Frontal cortex (tissue), 4 donors: ENCODE results near the gene C15orf40. TPM values are rescaled to one million over a fixed set of nuclear protein-coding genes. Genes with fewer than 3 reads are reported as not detected.

ENCODE experiments used
- DNase-seq, 2 donors: peaks; one replicate each; pipeline ENCODE4 v3.0.0; 2012; ENCODE audit warnings: low spot score in 2 of 2
- FAIRE-seq: peaks from 2 replicates; lab custom pipeline; 2012; peaks lifted over from hg19 to GRCh38; lab: Jason Lieb, UNC
- total RNA-seq: library from RNA; depleted of rRNA; stranded (reverse); fragments of >200 nt; gene quantifications from one replicate; pipeline ENCODE4 v1.2.3, GENCODE V29; 2014
- donor health status: control.
- donor health status: control.
- donor health status: control.

C15orf40 gene
- total RNA-seq, 1 donor from 2014 or later: 10.2 TPM

DNA sequence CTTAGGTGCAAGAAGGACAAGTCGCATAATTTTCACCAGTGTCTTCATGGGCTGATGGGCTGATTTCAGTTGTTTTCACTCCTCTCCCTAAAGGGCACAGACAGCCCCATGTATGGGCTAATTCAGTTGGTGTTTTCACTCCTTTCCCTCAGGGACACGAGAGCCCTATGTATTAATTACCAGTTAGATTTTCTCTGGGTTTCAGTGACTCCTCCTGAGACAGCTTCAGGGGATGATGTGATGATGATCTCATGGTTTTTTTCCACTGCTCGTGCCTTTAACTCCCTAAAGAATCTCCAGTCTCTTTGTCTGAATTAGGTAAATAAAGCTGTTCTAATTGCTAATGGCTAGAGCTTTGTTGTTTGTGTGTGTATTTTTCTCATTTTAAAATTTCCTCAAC lies 15.5 kb downstream of the C15orf40 start:
- no peak for DNase-seq
- no peak for FAIRE-seq

DNA sequence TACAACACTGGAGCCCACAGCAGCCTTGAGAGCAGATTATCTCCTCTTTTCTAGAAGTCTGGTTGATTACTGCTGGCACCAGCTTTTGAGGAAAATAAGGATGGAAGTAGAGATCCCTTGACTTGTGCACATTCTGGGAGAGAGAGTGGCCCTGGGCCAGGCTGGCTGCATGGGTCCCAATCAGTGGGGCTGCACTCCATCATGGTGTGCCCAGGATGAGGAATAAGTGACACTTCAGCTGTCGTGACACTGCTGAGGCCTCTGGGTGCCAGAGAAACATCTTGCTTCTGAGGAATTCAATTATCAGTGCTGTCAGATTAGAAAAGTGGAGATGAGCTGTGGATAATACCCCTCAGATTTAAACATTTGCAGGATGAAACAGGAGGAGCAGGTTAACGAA lies 16.4 kb downstream of the C15orf40 start:
- DNase-seq: no peak
- no peak for FAIRE-seq

DNA sequence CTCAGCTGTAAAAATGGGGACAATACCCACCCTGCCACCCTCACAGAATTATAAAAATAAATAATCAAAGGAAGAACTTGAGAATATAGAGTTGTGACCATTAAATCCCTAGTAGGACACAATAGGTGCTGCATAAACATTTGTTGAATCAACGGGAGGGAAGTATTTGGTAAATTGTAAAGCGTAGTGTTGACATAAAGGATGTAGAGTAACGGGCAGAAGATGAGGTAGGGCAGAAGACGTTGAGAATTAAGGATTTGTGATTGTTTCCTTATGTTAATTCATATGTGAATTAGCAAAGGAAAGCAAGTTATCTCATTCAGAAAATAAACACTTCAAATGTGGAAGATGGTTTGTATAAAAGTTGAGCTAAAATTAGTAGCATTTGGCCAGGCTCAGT lies 18.3 kb downstream of the C15orf40 start:
- FAIRE-seq (no peak), DNase-seq (no peak)

DNA sequence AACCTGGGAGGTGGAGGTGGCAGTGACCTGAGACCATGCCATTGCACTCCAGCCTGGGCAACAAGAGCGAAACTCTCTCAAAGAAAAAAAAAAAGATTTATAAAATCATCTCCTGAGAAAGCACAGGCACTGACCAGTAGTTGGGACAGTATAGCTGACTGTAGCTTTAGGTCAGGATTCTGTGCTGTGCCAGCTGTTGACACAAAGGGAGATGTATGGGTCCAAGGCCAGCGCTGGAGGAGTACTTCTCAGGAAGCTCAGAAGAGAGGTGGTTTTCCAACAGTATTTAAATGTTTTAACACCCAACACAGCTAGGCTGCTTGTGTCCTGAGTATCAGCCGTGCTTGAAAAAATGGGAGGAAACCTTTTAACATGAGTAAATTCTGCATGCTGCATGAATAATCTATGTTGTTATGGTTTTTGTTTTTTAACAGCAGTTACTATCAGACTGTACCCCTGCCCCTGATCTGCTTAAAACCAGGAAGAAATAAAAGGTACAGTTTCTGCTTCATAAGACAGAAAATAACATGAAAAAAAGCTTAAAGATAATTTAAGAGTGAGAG lies 18.9 kb downstream of the C15orf40 start:
- FAIRE-seq: no peak
- DNase-seq: no peak

DNA sequence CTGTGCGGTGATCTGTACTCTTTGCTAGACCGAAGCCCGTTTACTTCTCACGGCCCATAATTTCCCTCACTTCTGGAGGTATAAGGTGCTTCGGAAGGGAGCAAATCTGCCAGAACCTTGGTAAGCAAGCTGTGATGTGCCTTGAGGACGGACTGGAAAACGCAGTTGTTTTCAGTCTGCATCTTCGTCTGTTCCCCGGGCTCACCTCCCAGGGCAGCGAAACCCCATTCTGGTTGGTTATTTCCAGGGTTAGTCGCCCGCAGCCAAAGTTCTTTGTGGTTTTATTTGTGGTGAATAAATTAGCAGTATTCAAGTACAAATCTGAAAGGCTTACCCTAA lies 25.0 kb downstream of the C15orf40 start:
- DNase-seq (peak in 1 of 2 donors; percentile 38), FAIRE-seq (no peak)

DNA sequence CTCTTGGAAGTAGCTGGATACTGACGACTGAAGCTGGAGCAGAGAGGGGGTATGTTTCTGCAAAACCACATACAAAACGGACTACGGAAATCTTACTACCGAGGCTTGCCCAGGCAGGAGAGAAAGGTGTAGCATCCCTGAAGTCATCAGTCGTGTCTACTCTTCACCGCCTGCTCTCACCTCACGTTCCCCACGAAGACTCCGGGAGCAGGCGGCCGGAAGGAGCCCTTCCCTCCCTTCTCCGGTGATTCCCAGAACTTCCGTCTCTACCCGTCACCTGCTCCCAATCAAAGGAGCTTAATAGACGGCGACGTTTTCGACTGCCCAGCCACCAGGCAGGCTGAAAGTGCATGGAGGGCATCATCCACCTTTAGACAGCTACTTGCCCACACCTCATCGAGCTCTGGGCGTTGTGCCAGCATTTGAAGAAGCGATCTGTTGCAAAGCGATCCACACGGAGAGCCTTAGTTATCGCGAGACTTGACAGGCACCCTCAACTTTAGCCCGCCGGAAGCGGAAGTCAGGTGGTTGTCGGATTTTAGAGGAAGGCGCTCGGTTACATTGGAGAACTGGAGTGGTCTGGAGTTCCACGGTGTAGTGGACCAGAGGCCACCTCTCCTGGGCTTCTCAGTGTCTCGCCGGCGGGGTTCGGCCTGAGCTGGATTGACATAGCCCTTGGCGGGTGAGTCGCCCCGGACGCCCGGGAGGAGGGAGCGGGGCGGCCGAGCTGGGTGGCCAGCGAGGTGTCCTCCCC lies 25.6 kb downstream of the C15orf40 start, which contains the start of gene RAMAC:
Gene RAMAC (plus strand): TSS at position 523 of the 754 bp plus-strand sequence. CDS start 2,809 bp downstream, outside the sequence.
- DNase-seq (peak; percentile 75 to 88), FAIRE-seq (no peak)

DNA sequence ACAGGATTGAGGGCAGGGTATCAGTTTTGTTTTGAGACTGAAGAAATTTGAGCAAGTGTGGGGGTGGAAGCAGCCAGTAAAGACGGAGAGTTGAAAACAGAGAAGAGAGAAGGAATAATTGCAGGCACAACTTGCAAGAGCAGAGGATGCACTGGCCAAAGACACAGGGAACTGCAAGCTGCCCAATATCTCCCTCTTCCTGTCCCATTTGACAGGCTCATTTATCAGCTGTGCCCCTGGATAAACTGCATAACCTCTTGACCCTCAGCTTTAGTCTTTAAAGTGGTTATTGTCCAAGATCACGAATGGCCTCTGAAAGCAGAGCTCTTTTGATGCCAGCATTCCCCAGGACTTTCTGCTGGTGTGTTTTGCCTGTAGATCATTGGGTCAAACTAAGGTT lies 30.5 kb downstream of the C15orf40 start:
- DNase-seq: no peak
- no peak for FAIRE-seq

DNA sequence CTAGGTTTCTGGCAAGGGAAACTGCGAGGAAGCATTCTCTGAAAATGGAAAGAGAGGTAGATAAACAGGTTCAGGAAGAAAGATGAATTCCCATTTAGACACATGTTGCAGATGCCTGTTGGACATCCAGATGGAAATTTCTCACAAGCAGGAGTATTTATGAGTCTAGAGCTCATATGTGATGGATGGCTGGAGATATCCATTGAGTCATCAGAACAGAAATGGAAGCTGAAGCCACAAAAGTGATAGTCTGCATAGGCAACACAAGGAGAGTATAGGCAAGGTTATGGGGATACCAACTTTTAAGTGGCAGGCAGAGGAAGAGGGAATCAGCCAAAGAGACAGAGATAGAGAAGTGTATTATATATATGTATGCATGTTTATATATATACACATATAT lies 31.7 kb downstream of the C15orf40 start:
- no peak for DNase-seq
- FAIRE-seq: no peak

DNA sequence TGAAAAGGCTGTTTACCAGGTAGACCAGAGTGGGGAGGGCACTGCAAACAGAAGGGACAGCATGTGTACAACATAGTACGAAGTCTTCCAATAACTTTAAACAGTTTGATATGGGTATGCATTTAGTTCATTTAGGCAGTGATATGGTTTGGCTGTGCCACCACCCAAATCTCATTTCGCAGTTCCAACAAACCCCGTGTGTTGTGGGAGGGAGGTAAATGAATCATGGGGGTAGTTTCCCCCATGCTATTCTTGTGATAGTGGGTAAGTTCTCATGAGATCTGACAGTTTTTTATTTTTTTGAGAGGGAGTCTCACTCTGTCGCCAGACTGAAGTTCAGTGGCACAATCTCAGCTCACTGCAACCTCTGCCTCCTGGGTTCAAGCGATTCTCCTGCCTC lies 33.0 kb downstream of the C15orf40 start:
- FAIRE-seq: no peak
- DNase-seq: no peak

DNA sequence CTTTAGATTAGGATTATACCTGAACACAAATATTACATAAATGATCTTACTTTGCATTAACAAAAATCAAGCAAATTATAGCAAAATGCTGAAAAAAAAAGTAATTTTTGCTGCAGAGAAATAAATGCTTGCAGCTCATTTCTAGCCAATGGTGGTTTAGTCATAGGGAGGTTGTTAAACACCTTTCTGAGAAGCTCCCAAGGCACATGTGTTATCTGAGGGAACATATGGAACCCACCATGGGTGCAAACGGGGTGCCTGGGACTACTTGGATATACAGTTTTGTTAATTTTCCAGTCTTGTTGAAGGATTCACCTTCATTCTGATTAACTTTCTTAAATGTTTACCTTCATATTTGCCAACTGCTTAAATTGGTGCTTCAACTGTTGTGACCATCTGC lies 34.4 kb downstream of the C15orf40 start:
- DNase-seq (no peak), FAIRE-seq (no peak)

DNA sequence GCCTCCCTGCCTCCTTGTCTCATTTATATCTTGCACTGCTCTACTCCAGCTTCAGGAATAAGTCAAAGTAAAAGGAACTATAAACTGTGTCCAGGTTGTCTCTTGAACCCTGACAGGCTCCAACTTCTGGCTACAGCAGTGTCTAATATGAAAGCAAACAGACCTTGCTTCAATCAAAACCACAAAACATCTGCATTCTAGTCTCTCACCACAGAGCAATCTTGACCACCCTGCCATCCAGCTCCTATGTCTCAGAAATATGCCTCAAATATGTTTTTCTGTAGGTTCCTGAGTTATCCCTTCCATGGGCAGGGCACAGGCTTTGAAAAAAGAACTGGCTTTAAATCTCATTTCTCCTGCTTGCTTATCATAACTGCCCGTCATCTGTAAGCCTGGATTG lies 38.4 kb downstream of the C15orf40 start:
- DNase-seq: no peak
- no peak for FAIRE-seq

DNA sequence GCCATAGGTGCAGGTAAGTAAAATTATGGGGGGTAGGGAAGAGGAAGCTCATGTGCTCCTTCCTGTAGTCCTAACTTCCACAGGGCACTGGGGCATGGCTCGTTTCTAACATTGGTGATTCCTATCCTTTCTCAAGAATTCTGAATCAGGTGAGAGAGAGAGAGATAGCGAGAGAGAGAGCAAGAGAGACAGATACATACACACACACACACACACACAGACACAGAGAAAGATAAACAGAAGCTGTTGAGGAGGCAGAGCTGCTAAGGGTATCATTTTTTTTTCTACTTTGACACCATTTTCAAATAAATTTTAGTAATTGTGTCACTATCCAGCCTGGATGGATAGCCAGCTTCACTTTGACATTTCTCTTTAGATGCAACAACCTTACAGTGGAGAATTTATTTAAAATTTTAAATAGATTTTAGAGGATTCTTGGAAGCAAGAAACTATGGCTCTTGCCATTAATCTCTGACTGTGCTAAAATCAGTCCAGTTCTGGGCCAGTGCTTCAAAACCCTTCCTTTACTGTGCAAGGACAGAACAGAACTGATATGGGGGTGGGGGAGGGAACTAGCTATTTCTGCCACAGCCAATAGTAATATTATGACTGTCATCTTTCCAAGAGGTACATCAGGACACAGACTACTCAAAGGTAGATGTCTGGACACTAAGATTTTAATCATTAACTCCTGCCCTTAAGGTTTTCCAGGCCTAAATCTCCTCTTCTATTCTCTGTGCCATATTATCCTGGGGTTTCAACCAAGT lies 40.0 kb downstream of the C15orf40 start:
- DNase-seq: no peak
- FAIRE-seq: no peak

DNA sequence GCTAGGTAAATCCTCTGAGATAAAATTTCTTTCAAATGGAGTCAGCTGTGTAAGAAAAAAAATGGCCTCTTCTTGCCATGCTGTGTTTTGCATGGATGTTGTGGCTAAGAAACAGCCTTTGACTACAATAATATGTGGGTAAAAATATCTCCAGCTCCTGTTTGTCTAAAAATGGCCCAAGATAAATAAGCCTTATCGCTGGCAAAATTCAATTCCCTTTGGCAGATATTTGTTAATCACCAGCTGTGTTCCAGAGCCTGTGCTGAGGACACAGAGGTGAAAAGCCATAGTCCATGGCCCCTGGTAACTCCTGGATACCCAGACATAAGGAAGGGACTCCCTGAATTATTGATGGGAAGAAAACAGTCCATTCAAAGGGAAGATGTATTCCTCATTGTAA lies 40.7 kb downstream of the C15orf40 start:
- FAIRE-seq: no peak
- no peak for DNase-seq

DNA sequence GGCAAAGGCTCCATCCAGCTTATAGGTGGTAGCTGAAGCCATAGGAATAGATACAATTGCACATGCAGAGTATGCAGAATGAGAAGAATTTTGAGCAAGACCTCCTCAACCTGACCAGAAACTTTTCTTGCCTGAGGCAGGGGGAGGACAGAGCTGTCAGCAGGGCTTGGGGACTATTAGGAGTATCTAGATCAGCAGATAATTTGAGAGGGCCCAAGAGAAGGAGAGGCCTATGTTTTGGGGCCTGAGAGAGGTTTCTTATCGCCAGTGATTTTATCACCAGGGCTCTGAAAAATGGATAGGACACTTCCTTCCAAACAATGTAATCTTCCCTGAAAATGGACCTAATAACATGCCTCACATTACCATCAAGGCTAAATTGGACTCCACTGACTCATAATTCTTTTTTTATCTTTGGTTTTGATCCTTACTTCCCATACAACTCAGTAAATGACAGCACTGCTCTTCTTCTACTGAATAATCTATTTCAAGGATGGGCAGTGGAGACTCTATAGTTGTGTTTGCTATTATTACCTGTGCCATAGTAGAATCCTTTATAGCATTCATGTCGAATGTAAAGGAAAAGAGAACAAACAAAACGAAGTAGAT lies 41.3 kb downstream of the C15orf40 start:
- DNase-seq (no peak), FAIRE-seq (no peak)

DNA sequence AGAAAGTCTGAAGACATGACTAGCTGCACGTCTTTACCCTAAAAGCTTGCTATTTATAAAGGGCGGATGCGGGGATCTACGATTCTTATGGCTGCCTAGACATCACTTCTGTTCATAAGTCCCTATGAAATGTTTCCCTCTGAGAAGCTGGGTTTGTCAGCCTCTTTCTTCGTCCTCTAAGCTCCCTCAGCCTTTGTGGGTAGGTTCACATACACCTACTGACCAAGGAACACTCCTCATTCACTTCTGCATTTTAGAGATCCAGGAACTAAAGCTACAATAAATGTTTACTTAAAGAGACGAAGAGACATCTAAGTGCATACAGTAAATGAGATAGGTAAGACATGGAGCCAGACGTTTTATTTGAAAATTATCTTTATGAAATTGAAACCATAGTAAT lies 42.1 kb downstream of the C15orf40 start:
- DNase-seq: no peak
- no peak for FAIRE-seq

DNA sequence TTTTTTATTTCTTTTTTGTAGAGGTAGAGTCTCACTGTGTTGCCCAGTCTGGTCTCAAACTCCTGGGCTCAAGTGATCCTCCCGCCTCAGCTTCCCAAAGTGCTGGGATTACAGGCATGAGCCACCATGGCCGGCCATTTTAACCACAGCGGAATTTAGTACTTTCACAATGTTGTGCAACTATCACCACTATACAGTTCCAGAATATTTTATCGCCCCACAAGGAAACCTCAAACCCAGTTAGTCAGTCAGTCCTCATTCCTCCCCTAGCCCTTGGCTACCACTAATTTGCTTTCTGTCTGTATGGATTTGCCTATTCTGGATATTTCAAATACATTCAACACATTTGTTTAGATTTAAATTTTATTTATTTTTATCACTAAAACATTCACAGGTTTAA lies 43.4 kb downstream of the C15orf40 start:
- DNase-seq: no peak
- FAIRE-seq: no peak

DNA sequence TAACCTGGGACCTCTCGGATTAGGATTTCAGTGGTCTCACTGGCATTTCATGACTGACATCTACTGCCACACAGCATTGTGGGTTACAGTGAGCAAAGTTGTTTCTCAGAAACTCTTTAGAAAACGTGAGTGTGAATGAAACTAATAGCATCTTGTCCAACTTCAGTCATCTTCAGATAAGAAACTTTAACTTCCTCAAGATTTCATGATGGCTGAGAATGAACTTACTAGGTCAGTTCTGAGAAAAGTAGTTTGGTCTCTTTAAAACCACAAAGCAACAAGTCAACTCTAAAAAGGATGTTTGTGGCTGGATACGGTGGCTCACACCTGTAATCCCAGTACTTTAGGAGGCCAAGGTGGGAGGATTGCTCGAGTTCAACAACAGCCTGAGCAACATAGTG lies 44.8 kb downstream of the C15orf40 start:
- DNase-seq: no peak
- no peak for FAIRE-seq

DNA sequence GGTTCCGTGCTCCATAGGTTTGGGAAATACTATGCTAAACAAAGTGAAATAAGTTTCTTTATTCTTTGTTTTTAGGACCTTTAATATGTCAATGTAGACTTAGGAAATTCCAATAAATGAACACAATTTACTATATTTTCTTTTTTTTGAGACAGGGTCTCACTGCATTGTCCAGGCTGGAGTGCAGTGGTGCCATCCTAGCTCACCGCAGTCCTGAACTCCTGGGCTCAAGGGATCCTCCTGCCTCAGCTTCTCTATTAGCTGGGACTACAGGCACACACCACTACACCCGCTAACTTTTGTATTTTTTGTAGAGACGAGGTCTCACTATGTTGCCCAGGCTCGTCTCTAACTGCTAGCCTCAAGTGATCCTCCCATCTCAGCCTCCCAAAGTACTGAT lies 46.5 kb downstream of the C15orf40 start:
- FAIRE-seq (no peak), DNase-seq (no peak)

DNA sequence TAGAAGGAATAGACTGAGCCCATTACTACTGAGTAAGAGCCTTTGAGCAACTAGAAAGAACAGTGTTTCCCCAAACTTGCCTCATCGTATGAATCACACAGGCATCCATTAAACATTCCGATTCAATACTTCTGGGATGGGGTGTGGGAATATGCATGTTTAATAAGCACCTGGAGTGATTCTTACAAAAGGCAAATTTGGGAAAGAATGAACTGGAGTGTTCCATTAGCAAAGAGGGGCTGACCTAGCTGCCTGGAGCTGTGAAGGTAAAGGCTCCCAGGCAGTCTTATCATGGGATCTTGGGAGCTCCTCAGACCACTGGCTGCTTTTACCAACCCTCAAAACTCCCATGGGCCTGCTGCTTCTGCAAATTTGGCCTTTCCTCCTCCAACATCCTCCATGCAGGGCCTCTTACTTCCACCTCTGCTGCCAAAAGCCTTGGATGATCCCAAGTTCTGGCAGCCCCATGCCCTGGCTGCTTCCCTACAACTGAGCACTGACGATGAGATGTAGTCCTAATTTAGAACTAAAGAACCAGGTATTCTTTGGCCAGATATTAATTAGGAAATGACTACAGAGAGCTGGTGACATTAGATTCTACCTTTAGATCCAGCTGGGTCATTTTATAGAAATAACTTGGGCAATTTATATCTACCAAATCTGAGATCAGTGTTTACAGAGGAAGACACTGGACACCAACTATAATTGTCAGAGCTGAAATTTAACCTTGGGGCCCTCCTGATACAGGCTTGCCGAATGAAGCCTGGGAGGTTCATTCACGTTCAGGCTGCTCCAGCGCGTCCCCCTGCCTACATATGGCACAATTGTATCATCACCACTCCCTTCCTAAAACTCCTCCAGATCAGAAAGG lies 47.7 kb downstream of the C15orf40 start:
- DNase-seq: no peak
- no peak for FAIRE-seq

DNA sequence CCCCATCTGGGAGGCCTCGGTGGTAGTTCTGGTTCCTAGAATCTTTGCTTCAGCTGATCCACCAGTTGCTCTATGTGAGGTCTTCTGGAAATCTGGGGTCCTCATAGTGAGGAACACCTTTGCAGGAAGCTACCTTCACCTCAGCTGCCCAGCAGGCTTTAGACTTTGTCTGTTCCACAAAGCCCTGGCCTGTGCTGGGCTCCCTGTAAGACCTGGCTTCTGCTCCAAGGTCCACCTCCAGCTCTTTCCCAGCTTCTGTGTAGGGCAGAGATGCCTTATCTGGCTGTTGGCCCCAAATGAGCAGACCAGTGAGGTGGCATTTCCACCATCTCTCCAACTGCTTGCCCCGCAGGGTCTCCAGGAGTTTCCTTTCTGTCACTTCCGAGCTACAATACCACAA lies 50.7 kb downstream of the C15orf40 start:
- FAIRE-seq (no peak), DNase-seq (no peak)
